ENCODE results near the gene TMEM95. TPM values are rescaled to one million over a fixed set of nuclear protein-coding genes. Genes with fewer than 3 reads are reported as not detected.

TMEM95 gene
- total and polyA plus RNA-seq, 5 donors from 2014 or later: not detected

- ATAC-seq (ENCODE audit: low read depth in 2 of 2) (no peak), DNase-seq (no peak)
- peak overlapping the region; percentile 76 to 93 (median 82) for H3K27ac Mint-ChIP-seq
- H3K4me1 ChIP-seq (ENCODE audit: control insufficient read depth, insufficient read depth, low read length, poor library complexity, severe bottlenecking): peaks cover 67% of the 10 kb centered on the region
- peaks cover 6 to 71% (median 33%) of the 10 kb centered on the region in 4 donors for H3K4me1 Mint-ChIP-seq
- H3K4me3 ChIP-seq (ENCODE audit: low read depth, low read length): no peak overlapping the region
- peak overlapping the region; percentile 88 for H3K27ac ChIP-seq (ENCODE audit: insufficient read depth, low read length, poor library complexity, severe bottlenecking)
- peak overlapping the region; percentile 6 to 99 (median 86) for H3K4me3 Mint-ChIP-seq
- no peaks in the 10 kb centered on the region for H3K27me3 Mint-ChIP-seq
- no peaks in the 10 kb centered on the region for H3K9me3 ChIP-seq (ENCODE audit: control insufficient read depth in 2 of 2, low read length in 2 of 2)
- peaks cover 51% of the 10 kb centered on the region for H3K36me3 ChIP-seq (ENCODE audit: control insufficient read depth, insufficient read depth, low read length)
- peaks cover 39% of the 10 kb centered on the region for H3K36me3 Mint-ChIP-seq
- peaks cover 0 to 2% (median 0%) of the 10 kb centered on the region in 7 donors for H3K9me3 Mint-ChIP-seq
- H3K27me3 ChIP-seq (ENCODE audit: control insufficient read depth, insufficient read depth, low read length): no peaks in the 10 kb centered on the region
Observed at GRCh38 chr17:7312432-7313087, 42.4 kb upstream of the TMEM95 start.

- Histone ChIP-seq H3K9me3 (ENCODE audit: control insufficient read depth in 2 of 2, low read length in 2 of 2) (no peaks in the 10 kb centered on the region), H3K4me3 (ENCODE audit: low read depth, low read length) (peak overlapping the region; percentile 84), H3K27ac (ENCODE audit: insufficient read depth, low read length, poor library complexity, severe bottlenecking) (peak overlapping the region; percentile 88), H3K27me3 (ENCODE audit: control insufficient read depth, insufficient read depth, low read length) (no peaks in the 10 kb centered on the region), H3K36me3 (ENCODE audit: control insufficient read depth, insufficient read depth, low read length) (peaks cover 58% of the 10 kb centered on the region), H3K4me1 (ENCODE audit: control insufficient read depth, insufficient read depth, low read length, poor library complexity, severe bottlenecking) (peaks cover 64% of the 10 kb centered on the region)
- Mint-ChIP-seq H3K27ac (peak overlapping the region; percentile 77 to 93 (median 83)), H3K27me3 (no peaks in the 10 kb centered on the region), H3K4me1 (peaks cover 6 to 71% (median 33%) of the 10 kb centered on the region in 4 donors), H3K4me3 (peak overlapping the region; percentile 84 to 99 (median 88)), H3K36me3 (peaks cover 39% of the 10 kb centered on the region), H3K9me3 (peaks cover 0 to 2% (median 0%) of the 10 kb centered on the region in 7 donors)
- DNase-seq (no peak), ATAC-seq (ENCODE audit: low read depth in 2 of 2) (no peak)
Observed at GRCh38 chr17:7313088-7313889, 41.7 kb upstream of the TMEM95 start.

- H3K27ac ChIP-seq (ENCODE audit: insufficient read depth, low read length, poor library complexity, severe bottlenecking): peak overlapping the region; percentile 88
- no peaks in the 10 kb centered on the region for H3K9me3 ChIP-seq (ENCODE audit: control insufficient read depth in 2 of 2, low read length in 2 of 2)
- Mint-ChIP-seq H3K4me3 (peak overlapping the region; percentile 84 to 99 (median 88)), H3K9me3 (peaks cover 0 to 2% (median 0%) of the 10 kb centered on the region in 7 donors), H3K27me3 (no peaks in the 10 kb centered on the region), H3K27ac (peak overlapping the region; percentile 58 to 93 (median 83)), H3K36me3 (peaks cover 41% of the 10 kb centered on the region), H3K4me1 (peaks cover 6 to 66% (median 31%) of the 10 kb centered on the region in 4 donors)
- no peak for DNase-seq
- no peak for ATAC-seq (ENCODE audit: low read depth in 2 of 2)
- peak overlapping the region; percentile 84 for H3K4me3 ChIP-seq (ENCODE audit: low read depth, low read length)
- H3K27me3 ChIP-seq (ENCODE audit: control insufficient read depth, insufficient read depth, low read length): no peaks in the 10 kb centered on the region
- peaks cover 66% of the 10 kb centered on the region for H3K36me3 ChIP-seq (ENCODE audit: control insufficient read depth, insufficient read depth, low read length)
- H3K4me1 ChIP-seq (ENCODE audit: control insufficient read depth, insufficient read depth, low read length, poor library complexity, severe bottlenecking): peaks cover 57% of the 10 kb centered on the region
Observed at GRCh38 chr17:7313890-7314718, 40.9 kb upstream of the TMEM95 start.

- Histone ChIP-seq H3K4me3 (ENCODE audit: low read depth, low read length) (peak within 1 kb of the TSS; percentile 84), H3K27me3 (ENCODE audit: control insufficient read depth, insufficient read depth, low read length) (no peaks in the 10 kb centered on the region), H3K4me1 (ENCODE audit: control insufficient read depth, insufficient read depth, low read length, poor library complexity, severe bottlenecking) (peaks cover 49% of the 10 kb centered on the region), H3K36me3 (ENCODE audit: control insufficient read depth, insufficient read depth, low read length) (peaks cover 59% of the 10 kb centered on the region), H3K9me3 (ENCODE audit: control insufficient read depth in 2 of 2, low read length in 2 of 2) (no peaks in the 10 kb centered on the region), H3K27ac (ENCODE audit: insufficient read depth, low read length, poor library complexity, severe bottlenecking) (peak within 1 kb of the TSS; percentile 88)
- peak; percentile 92 to 95 (median 94) for DNase-seq
- peaks cover 6 to 57% (median 24%) of the 10 kb centered on the region in 4 donors for H3K4me1 Mint-ChIP-seq
- peak; percentile 89 to 92 for ATAC-seq (ENCODE audit: low read depth in 2 of 2)
- no peaks in the 10 kb centered on the region for H3K27me3 Mint-ChIP-seq
- H3K36me3 Mint-ChIP-seq: peaks cover 35% of the 10 kb centered on the region
- H3K9me3 Mint-ChIP-seq: peaks cover 0 to 2% (median 0%) of the 10 kb centered on the region in 7 donors
- H3K4me3 Mint-ChIP-seq: peak within 1 kb of the TSS; percentile 91 to 99 (median 94)
- H3K27ac Mint-ChIP-seq: peak within 1 kb of the TSS; percentile 93 to 96 (median 95)
Observed at GRCh38 chr17:7314719-7315569, 40.0 kb upstream of the TMEM95 start, which contains the start of gene GPS2. TSS of gene GPS2 (minus strand) at chr17:7315360. CDS start at chr17:7315052, 308 bp downstream.

- H3K9me3 ChIP-seq (ENCODE audit: control insufficient read depth in 2 of 2, low read length in 2 of 2): no peaks in the 10 kb centered on the region
- peaks cover 56% of the 10 kb centered on the region for H3K36me3 ChIP-seq (ENCODE audit: control insufficient read depth, insufficient read depth, low read length)
- Mint-ChIP-seq H3K27ac (peak overlapping the region; percentile 93 to 96 (median 95)), H3K4me3 (peak overlapping the region; percentile 91 to 99 (median 94)), H3K36me3 (peaks cover 27% of the 10 kb centered on the region), H3K9me3 (no peaks in the 10 kb centered on the region), H3K27me3 (no peaks in the 10 kb centered on the region), H3K4me1 (peaks cover 1 to 50% (median 16%) of the 10 kb centered on the region in 4 donors)
- H3K27ac ChIP-seq (ENCODE audit: insufficient read depth, low read length, poor library complexity, severe bottlenecking): peak overlapping the region; percentile 88
- no peaks in the 10 kb centered on the region for H3K27me3 ChIP-seq (ENCODE audit: control insufficient read depth, insufficient read depth, low read length)
- peaks cover 41% of the 10 kb centered on the region for H3K4me1 ChIP-seq (ENCODE audit: control insufficient read depth, insufficient read depth, low read length, poor library complexity, severe bottlenecking)
- DNase-seq: no peak
- no peak for ATAC-seq (ENCODE audit: low read depth in 2 of 2)
- peak overlapping the region; percentile 54 for H3K4me3 ChIP-seq (ENCODE audit: low read depth, low read length)
Observed at GRCh38 chr17:7315570-7316235, 39.3 kb upstream of the TMEM95 start.

- peaks cover 57% of the 10 kb centered on the region for H3K36me3 ChIP-seq (ENCODE audit: control insufficient read depth, insufficient read depth, low read length)
- Mint-ChIP-seq H3K4me3 (peak overlapping the region; percentile 58 to 86 (median 68)), H3K4me1 (peaks cover 0 to 36% (median 12%) of the 10 kb centered on the region in 4 donors), H3K27ac (peak overlapping the region in 1 of 3 donors; percentile 51), H3K27me3 (no peaks in the 10 kb centered on the region), H3K36me3 (peaks cover 23% of the 10 kb centered on the region), H3K9me3 (no peaks in the 10 kb centered on the region)
- no peaks in the 10 kb centered on the region for H3K9me3 ChIP-seq (ENCODE audit: control insufficient read depth in 2 of 2, low read length in 2 of 2)
- DNase-seq (no peak), ATAC-seq (ENCODE audit: low read depth in 2 of 2) (no peak)
- H3K27me3 ChIP-seq (ENCODE audit: control insufficient read depth, insufficient read depth, low read length): no peaks in the 10 kb centered on the region
- H3K27ac ChIP-seq (ENCODE audit: insufficient read depth, low read length, poor library complexity, severe bottlenecking): no peak overlapping the region
- peaks cover 31% of the 10 kb centered on the region for H3K4me1 ChIP-seq (ENCODE audit: control insufficient read depth, insufficient read depth, low read length, poor library complexity, severe bottlenecking)
- no peak overlapping the region for H3K4me3 ChIP-seq (ENCODE audit: low read depth, low read length)
Observed at GRCh38 chr17:7317161-7317803, 37.7 kb upstream of the TMEM95 start.
